OCI-LY1 (cell line): ENCODE results near the gene AGPAT2.

Experiments used
- H2AFZ ChIP-seq: fragments of 200-600 bp; sonication (generic), shearing (Covaris generic); 2 replicates; pipeline ENCODE4 v1.6.0; 2014; ENCODE audit warnings: antibody characterized with exemption, mild to moderate bottlenecking, low read length
- H3F3A ChIP-seq: fragments of 200-600 bp; sonication (generic), shearing (Covaris generic); 2 replicates; pipeline ENCODE4 v1.6.0; 2014; ENCODE audit warnings: mild to moderate bottlenecking, antibody characterized with exemption, low read length, moderate library complexity; ENCODE audit not compliant: insufficient read depth
- H3K27ac ChIP-seq: fragments of 200-600 bp; sonication (generic); 2 replicates; pipeline ENCODE4 v1.5.1; 2014; ENCODE audit warnings: low read length, mixed run types, mild to moderate bottlenecking, low read depth; ENCODE audit not compliant: poor library complexity, severe bottlenecking
- H3K27me3 ChIP-seq: fragments of 200-600 bp; sonication (generic); 2 replicates; pipeline ENCODE4 v1.6.0; 2014; ENCODE audit warnings: antibody characterized with exemption, mild to moderate bottlenecking, low read length, moderate library complexity; ENCODE audit not compliant: insufficient read depth
- H3K36me3 ChIP-seq: fragments of 200-600 bp; sonication (generic); 2 replicates; pipeline ENCODE4 v1.6.1; 2014; ENCODE audit warnings: mild to moderate bottlenecking, antibody characterized with exemption, low read length, moderate library complexity, mixed read lengths; ENCODE audit not compliant: insufficient read depth
- H3K4me1 ChIP-seq: fragments of 200-600 bp; sonication (generic); 2 replicates; pipeline ENCODE4 v1.5.1; 2014; ENCODE audit warnings: mild to moderate bottlenecking, low read length, moderate library complexity; ENCODE audit not compliant: insufficient read depth, severe bottlenecking
- H3K4me2 ChIP-seq: fragments of 200-600 bp; sonication (generic), shearing (Covaris generic); 2 replicates; pipeline ENCODE4 v1.6.1; 2014; ENCODE audit warnings: low read length
- H3K4me3 ChIP-seq: fragments of 200-600 bp; sonication (generic); 2 replicates; pipeline ENCODE4 v1.5.1; 2014; ENCODE audit warnings: low read length, low read depth, mild to moderate bottlenecking, mixed read lengths; ENCODE audit not compliant: poor library complexity, severe bottlenecking
- H3K79me2 ChIP-seq: fragments of 200-600 bp; shearing (Covaris generic); 2 replicates; pipeline ENCODE4 v1.6.1; 2016; ENCODE audit warnings: mixed run types, low read length, mixed read lengths; ENCODE audit not compliant: insufficient read depth
- H3K9ac ChIP-seq: fragments of 200-600 bp; sonication (generic), shearing (Covaris generic); 2 replicates; pipeline ENCODE4 v1.6.1; 2014; ENCODE audit warnings: mild to moderate bottlenecking, low read length, mixed read lengths
- H3K9me2 ChIP-seq: fragments of 200-600 bp; sonication (generic), shearing (Covaris generic); 2 replicates; pipeline ENCODE4 v1.6.1; 2014; ENCODE audit warnings: low read depth, mild to moderate bottlenecking, low read length, mixed read lengths
- H3K9me3 ChIP-seq: fragments of 200-600 bp; shearing (Covaris generic); 2 replicates; pipeline ENCODE4 v1.6.1; 2014; ENCODE audit warnings: low read length, mixed read lengths
- H4K20me1 ChIP-seq: fragments of 200-600 bp; sonication (generic), shearing (Covaris generic); 2 replicates; pipeline ENCODE4 v1.6.0; 2016; ENCODE audit warnings: mild to moderate bottlenecking, low read length; ENCODE audit not compliant: insufficient read depth
- EZH2 ChIP-seq: fragments of 200-600 bp; sonication (generic), shearing (Covaris generic); IDR thresholded peaks from 2 replicates; pipeline ENCODE4 v1.8.0; 2017; ENCODE audit warnings: borderline replicate concordance, mixed run types, mild to moderate bottlenecking, antibody characterized with exemption, low read length, moderate library complexity, mixed read lengths
- TF ChIP-seq, protein P1 (sequence below): fragments of 200-600 bp; sonication (generic), shearing (Covaris generic); IDR thresholded peaks from 2 replicates; pipeline ENCODE4 v1.5.1; 2017; ENCODE audit warnings: mild to moderate bottlenecking, antibody characterized with exemption, low read length, moderate library complexity, mixed read lengths

The AGPAT2 gene

GRCh38 chr9:136700959-136701667 lies 13.9 kb upstream of the AGPAT2 start:
- Histone ChIP-seq H3K4me3 (no peak overlapping the region), H3K36me3 (no peaks in the 10 kb centered on the region), H3K4me1 (peaks cover 11% of the 10 kb centered on the region), H3K9ac (no peak overlapping the region), H2AFZ (no peak overlapping the region), H3K9me3 (no peaks in the 10 kb centered on the region), H3K27ac (no peak overlapping the region), H3K9me2 (no peaks in the 10 kb centered on the region), H3F3A (no peaks in the 10 kb centered on the region), H3K4me2 (no peak overlapping the region), H4K20me1 (no peaks in the 10 kb centered on the region), H3K79me2 (no peaks in the 10 kb centered on the region), H3K27me3 (peaks cover 24% of the 10 kb centered on the region; the same call in 1 of the 2 replicates)
- no peak for TF ChIP-seq EZH2
- TF ChIP-seq, protein P1, sequence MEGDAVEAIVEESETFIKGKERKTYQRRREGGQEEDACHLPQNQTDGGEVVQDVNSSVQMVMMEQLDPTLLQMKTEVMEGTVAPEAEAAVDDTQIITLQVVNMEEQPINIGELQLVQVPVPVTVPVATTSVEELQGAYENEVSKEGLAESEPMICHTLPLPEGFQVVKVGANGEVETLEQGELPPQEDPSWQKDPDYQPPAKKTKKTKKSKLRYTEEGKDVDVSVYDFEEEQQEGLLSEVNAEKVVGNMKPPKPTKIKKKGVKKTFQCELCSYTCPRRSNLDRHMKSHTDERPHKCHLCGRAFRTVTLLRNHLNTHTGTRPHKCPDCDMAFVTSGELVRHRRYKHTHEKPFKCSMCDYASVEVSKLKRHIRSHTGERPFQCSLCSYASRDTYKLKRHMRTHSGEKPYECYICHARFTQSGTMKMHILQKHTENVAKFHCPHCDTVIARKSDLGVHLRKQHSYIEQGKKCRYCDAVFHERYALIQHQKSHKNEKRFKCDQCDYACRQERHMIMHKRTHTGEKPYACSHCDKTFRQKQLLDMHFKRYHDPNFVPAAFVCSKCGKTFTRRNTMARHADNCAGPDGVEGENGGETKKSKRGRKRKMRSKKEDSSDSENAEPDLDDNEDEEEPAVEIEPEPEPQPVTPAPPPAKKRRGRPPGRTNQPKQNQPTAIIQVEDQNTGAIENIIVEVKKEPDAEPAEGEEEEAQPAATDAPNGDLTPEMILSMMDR = no peak

DNA sequence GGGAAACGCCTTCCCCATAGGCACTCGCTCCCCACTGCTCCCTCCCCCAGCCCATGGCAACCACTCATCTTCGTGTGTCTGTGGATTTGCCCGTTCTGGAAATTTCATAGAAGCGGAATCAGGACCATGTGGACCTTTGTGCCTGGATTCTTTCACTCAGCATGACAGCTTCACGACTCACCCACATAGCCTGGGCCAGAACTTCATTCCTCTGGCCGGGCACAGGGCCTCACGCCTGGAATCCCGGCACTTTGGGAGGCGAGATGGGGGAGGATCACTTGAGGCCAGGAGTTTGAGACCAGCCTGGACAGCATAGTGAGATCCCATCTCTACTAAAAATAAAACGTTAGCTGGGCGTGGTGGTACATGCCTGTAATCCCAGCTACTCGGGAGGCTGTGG lies 13.0 kb upstream of the AGPAT2 start:
- no peaks in the 10 kb centered on the region for H3F3A ChIP-seq
- H3K9me2 ChIP-seq = no peaks in the 10 kb centered on the region
- no peak overlapping the region for H3K4me2 ChIP-seq
- H3K4me3 ChIP-seq = no peak overlapping the region
- H3K9ac ChIP-seq = no peak overlapping the region
- H4K20me1 ChIP-seq = no peaks in the 10 kb centered on the region
- H2AFZ ChIP-seq = no peak overlapping the region
- TF ChIP-seq EZH2 = no peak
- TF ChIP-seq, protein P1 = no peak
- no peaks in the 10 kb centered on the region for H3K36me3 ChIP-seq
- H3K27me3 ChIP-seq = peaks cover 25% of the 10 kb centered on the region; the same call in 1 of the 2 replicates
- H3K9me3 ChIP-seq = no peaks in the 10 kb centered on the region
- peaks cover 13% of the 10 kb centered on the region for H3K4me1 ChIP-seq
- H3K79me2 ChIP-seq = no peaks in the 10 kb centered on the region
- H3K27ac ChIP-seq = no peak overlapping the region

DNA sequence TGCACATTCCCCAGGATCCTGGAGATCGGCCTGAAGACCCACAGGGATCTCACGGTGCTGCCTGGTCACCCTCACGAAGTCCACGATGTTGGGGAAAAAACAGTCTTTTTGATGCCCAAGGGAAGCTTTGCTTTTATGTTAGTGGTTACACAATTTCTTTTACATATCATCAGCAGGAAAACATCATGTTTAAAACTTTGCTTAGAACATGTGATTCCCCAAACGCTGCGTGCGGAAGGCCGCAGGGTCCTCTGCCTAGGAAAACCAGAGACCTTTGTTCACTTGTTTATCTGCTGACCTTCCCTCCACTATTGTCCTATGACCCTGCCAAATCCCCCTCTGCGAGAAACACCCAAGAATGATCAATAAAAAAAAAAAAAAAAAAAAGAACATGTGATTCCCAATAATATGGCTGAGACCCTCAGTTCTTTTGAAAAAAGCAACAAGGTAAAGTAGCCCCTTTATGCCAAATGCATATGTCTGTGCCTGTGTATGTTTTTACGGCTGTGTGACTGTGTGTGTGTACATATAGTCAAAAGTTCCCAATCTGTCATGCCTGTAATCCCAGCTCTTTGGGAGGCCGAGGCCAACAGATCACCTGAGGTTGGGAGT lies 11.5 kb upstream of the AGPAT2 start:
- no peaks in the 10 kb centered on the region for H3K79me2 ChIP-seq
- H3K4me1 ChIP-seq = peaks cover 13% of the 10 kb centered on the region
- no peak overlapping the region for H3K4me2 ChIP-seq
- no peak overlapping the region for H3K4me3 ChIP-seq
- no peaks in the 10 kb centered on the region for H3K36me3 ChIP-seq
- H3K9me2 ChIP-seq = no peaks in the 10 kb centered on the region
- H3K9ac ChIP-seq = no peak overlapping the region
- H4K20me1 ChIP-seq = no peaks in the 10 kb centered on the region
- TF ChIP-seq, protein P1 = no peak
- no peak for TF ChIP-seq EZH2
- no peaks in the 10 kb centered on the region for H3K9me3 ChIP-seq
- H2AFZ ChIP-seq = no peak overlapping the region
- H3K27ac ChIP-seq = no peak overlapping the region
- H3K27me3 ChIP-seq = peaks cover 24% of the 10 kb centered on the region; the same call in 1 of the 2 replicates
- H3F3A ChIP-seq = no peaks in the 10 kb centered on the region
